ENCODE data around the gene TP53I11.

The TP53I11 gene

DNA sequence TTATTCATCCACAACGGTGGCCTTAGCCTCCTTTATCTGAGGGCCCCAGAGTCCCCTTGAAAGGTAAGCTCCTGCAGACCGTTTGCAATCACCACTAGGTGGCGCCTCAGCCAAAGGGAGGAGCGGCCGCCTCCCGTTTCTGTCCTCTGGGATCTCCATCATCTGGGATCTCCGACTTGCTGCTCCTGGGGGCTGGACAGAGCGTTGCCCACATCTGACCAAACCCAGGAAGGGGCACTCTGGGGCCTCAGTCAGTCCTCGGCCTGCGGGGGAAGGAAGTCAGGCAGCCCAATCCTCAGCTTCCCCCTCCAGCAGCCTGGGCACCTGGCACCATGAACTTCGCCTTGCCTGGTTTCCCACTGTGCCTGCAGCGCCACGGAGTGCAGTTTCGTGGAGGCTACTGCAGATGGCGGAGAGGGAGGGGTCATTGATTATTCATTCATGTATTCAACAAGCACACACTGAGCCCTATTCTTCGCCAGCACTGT is 23.5 kb downstream of the TP53I11 start:
- Histone ChIP-seq H3K4me2 (ENCODE audit: low read depth, low read length, poor library complexity, severe bottlenecking) (no peak overlapping the region), H3K4me3 (ENCODE audit: insufficient read depth, low read length, poor library complexity, severe bottlenecking) (no peak overlapping the region), H3K9me2 (replicated peaks; ENCODE audit: insufficient read depth, low read length) (no peaks in the 10 kb centered on the region), H3K79me2 (ENCODE audit: insufficient read depth, low read length) (no peaks in the 10 kb centered on the region), H3K9ac (ENCODE audit: low read length) (no peak overlapping the region), H3K36me3 (ENCODE audit: low read length) (no peaks in the 10 kb centered on the region), H3F3A (ENCODE audit: insufficient read depth) (no peaks in the 10 kb centered on the region), H3K27ac (ENCODE audit: low read depth, low read length) (no peak overlapping the region), H4K20me1 (ENCODE audit: low read depth, low read length) (no peaks in the 10 kb centered on the region), H3K27me3 (ENCODE audit: low read length) (no peaks in the 10 kb centered on the region), H2AFZ (ENCODE audit: low read depth, low read length, severe bottlenecking) (no peak overlapping the region), H3K9me3 (ENCODE audit: insufficient read depth, low read length) (no peaks in the 10 kb centered on the region)
- TF ChIP-seq EZH2phosphoT487 (conservative IDR thresholded peaks at IDR 0.05; ENCODE audit: low read length): no peak
- TF ChIP-seq, protein P1, sequence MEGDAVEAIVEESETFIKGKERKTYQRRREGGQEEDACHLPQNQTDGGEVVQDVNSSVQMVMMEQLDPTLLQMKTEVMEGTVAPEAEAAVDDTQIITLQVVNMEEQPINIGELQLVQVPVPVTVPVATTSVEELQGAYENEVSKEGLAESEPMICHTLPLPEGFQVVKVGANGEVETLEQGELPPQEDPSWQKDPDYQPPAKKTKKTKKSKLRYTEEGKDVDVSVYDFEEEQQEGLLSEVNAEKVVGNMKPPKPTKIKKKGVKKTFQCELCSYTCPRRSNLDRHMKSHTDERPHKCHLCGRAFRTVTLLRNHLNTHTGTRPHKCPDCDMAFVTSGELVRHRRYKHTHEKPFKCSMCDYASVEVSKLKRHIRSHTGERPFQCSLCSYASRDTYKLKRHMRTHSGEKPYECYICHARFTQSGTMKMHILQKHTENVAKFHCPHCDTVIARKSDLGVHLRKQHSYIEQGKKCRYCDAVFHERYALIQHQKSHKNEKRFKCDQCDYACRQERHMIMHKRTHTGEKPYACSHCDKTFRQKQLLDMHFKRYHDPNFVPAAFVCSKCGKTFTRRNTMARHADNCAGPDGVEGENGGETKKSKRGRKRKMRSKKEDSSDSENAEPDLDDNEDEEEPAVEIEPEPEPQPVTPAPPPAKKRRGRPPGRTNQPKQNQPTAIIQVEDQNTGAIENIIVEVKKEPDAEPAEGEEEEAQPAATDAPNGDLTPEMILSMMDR (IDR thresholded peaks at IDR 0.05; ENCODE audit: insufficient read depth, low read length, poor library complexity, severe bottlenecking): peak; percentile 86

DNA sequence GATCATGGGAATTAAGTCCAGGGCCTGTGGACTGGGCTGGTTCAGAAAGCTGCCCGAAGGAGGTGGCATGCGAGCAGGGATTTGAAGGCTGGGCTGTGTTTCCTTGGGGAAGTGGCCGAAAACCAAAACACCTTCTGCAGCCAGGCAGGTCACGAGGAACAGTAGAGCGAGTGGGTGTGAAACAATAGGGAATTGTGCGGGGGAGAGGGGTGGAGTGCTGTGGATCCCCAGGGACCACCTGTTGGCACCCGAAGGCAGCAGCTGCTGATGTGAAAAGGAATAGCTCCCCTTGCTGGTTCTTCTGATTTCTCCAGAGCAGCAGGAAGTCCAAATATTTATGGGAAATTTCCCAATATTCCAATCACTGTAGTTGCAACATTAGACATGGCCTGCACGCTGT is 24.6 kb downstream of the TP53I11 start:
- no peak overlapping the region for H3K4me2 ChIP-seq (ENCODE audit: low read depth, low read length, poor library complexity, severe bottlenecking)
- no peak for TF ChIP-seq EZH2phosphoT487 (conservative IDR thresholded peaks at IDR 0.05; ENCODE audit: low read length)
- TF ChIP-seq, protein P1 (IDR thresholded peaks at IDR 0.05; ENCODE audit: insufficient read depth, low read length, poor library complexity, severe bottlenecking): no peak

DNA sequence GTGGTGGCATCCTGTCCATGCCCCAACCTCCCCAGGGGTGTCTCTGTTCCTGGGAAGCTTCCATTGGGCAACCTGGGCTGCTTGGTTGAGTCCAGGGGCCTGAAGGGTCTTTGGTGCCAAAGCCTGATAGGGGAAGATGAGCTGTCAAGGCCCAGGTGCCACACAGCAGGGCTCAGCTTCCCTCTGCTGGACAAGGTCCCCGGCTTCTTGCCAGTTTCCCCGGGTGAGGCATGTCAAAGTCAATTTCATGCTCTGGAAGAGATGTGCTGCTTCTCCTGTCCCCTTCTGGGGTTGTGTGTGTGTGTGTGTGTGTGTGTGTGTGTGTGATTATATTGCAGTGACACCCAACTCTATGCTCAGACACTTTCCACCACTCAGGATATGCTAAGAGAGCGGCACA is 26.9 kb downstream of the TP53I11 start:
- no peaks in the 10 kb centered on the region for H4K20me1 ChIP-seq (ENCODE audit: low read depth, low read length)
- no peaks in the 10 kb centered on the region for H3K9me3 ChIP-seq (ENCODE audit: insufficient read depth, low read length)
- H3K4me3 ChIP-seq (ENCODE audit: insufficient read depth, low read length, poor library complexity, severe bottlenecking): no peak overlapping the region
- no peaks in the 10 kb centered on the region for H3K79me2 ChIP-seq (ENCODE audit: insufficient read depth, low read length)
- no peak overlapping the region for H2AFZ ChIP-seq (ENCODE audit: low read depth, low read length, severe bottlenecking)
- no peak overlapping the region for H3K4me2 ChIP-seq (ENCODE audit: low read depth, low read length, poor library complexity, severe bottlenecking)
- no peak for TF ChIP-seq EZH2phosphoT487 (conservative IDR thresholded peaks at IDR 0.05; ENCODE audit: low read length)
- TF ChIP-seq, protein P1 (IDR thresholded peaks at IDR 0.05; ENCODE audit: insufficient read depth, low read length, poor library complexity, severe bottlenecking): no peak
- H3K9me2 ChIP-seq (replicated peaks; ENCODE audit: insufficient read depth, low read length): no peaks in the 10 kb centered on the region
- no peaks in the 10 kb centered on the region for H3K27me3 ChIP-seq (ENCODE audit: low read length)
- H3K27ac ChIP-seq (ENCODE audit: low read depth, low read length): no peak overlapping the region
- no peaks in the 10 kb centered on the region for H3K36me3 ChIP-seq (ENCODE audit: low read length)
- H3K9ac ChIP-seq (ENCODE audit: low read length): no peak overlapping the region
- H3F3A ChIP-seq (ENCODE audit: insufficient read depth): no peaks in the 10 kb centered on the region

More for the DNA sequence above, 24.6 kb downstream of the TP53I11 start:
- H3K9me3 ChIP-seq (ENCODE audit: insufficient read depth, low read length): no peaks in the 10 kb centered on the region
- H3K9me2 ChIP-seq (replicated peaks; ENCODE audit: insufficient read depth, low read length): no peaks in the 10 kb centered on the region
- no peak overlapping the region for H3K4me3 ChIP-seq (ENCODE audit: insufficient read depth, low read length, poor library complexity, severe bottlenecking)
- H2AFZ ChIP-seq (ENCODE audit: low read depth, low read length, severe bottlenecking): no peak overlapping the region
- H4K20me1 ChIP-seq (ENCODE audit: low read depth, low read length): no peaks in the 10 kb centered on the region
- H3K27me3 ChIP-seq (ENCODE audit: low read length): no peaks in the 10 kb centered on the region
- H3F3A ChIP-seq (ENCODE audit: insufficient read depth): no peaks in the 10 kb centered on the region
- H3K27ac ChIP-seq (ENCODE audit: low read depth, low read length): no peak overlapping the region
- no peaks in the 10 kb centered on the region for H3K36me3 ChIP-seq (ENCODE audit: low read length)
- no peak overlapping the region for H3K9ac ChIP-seq (ENCODE audit: low read length)
- H3K79me2 ChIP-seq (ENCODE audit: insufficient read depth, low read length): no peaks in the 10 kb centered on the region
